Right lobe of liver (tissue), 6 donors: Measurements from ENCODE around the gene ZNF48. TPM values are rescaled to one million over a fixed set of nuclear protein-coding genes. Genes with fewer than 3 reads are reported as not detected.
A peak's percentile ranks its signal among the peaks of the same experiment; 100 is the strongest.

Experiments
- ATAC-seq, 4 donors: fragments of 200-7000 bp; cut with Tn5 transposase; one replicate each; pipeline ENCODE4 v1.9.1; 2020; ENCODE audit warnings: mild to moderate bottlenecking in 4 of 4, moderate library complexity in 4 of 4
- DNase-seq, 3 donors: peaks; one replicate each; pipeline ENCODE4 v3.0.0-alpha.2; 2020
- H3K27ac ChIP-seq, 3 donors: fragments of 200-600 bp; one replicate each; pipeline ENCODE4 v1.8.0; 2022
- H3K27me3 ChIP-seq, 2 donors: fragments of 200-600 bp; one replicate each; pipeline ENCODE4 v1.8.0; 2022
- H3K36me3 ChIP-seq, 4 donors: fragments of 200-600 bp; sonication (generic) in 1 of 4; one replicate each; pipeline versions ENCODE4 v1.5.1 to v1.8.0; 2017 to 2022; ENCODE audit warnings: control low read depth in 1 of 4
- H3K4me1 ChIP-seq, 4 donors: fragments of 200-600 bp; sonication (generic) in 1 of 4; one replicate each; pipeline versions ENCODE4 v1.5.1 to v1.8.0; 2017 to 2022; ENCODE audit warnings: control low read depth in 1 of 4
- H3K4me3 ChIP-seq, 3 donors: fragments of 200-600 bp; one replicate each; pipeline ENCODE4 v1.8.0; 2022
- H3K9me3 ChIP-seq, 4 donors: fragments of 200-600 bp; sonication (generic) in 1 of 4; one replicate each; pipeline versions ENCODE4 v1.5.1 to v1.8.0; 2017 to 2022; ENCODE audit warnings: control low read depth in 1 of 4
- POLR2A ChIP-seq: fragments of 450-650 bp; IDR thresholded peaks from one replicate; pipeline ENCODE4 v1.6.1; 2017; ENCODE audit warnings: antibody characterized with exemption, mild to moderate bottlenecking
- WGBS: methylation state at CpG from one replicate; pipeline ENCODE4 v1.1.6; 2018; ENCODE audit warnings: low coverage, low lambda C conversion rate; ENCODE audit not compliant: insufficient coverage; ENCODE audit errors: missing lambda C conversion rate; 5-methylcytosine and 5-hydroxymethylcytosine counted together
- intact Hi-C, 2 donors: fragments of 100-400 bp; cut with DNase I; formaldehyde crosslinking; loops; one replicate each; pipeline versions ENCODE4 v1.11.2 to v1.14.1; 2022
- small RNA-seq, 2 experiments: library from RNA; depleted of rRNA; stranded (forward); fragments of <200 nt; gene quantifications; one replicate each; pipeline ENCODE3, GENCODE V24; 2016
- total RNA-seq, 6 experiments: library from RNA; depleted of rRNA in 2 of 6; stranded (reverse); fragments of >200 nt in 2 of 6; fragmentation: NEBNext Ultra II Directional in 3 of 6; extraction: Animal tissue kit (Norgen Biotek cat#: 25700) in 3 of 6; gene quantifications; one replicate each; pipeline versions ENCODE4 v1.1.0 to v1.2.4, GENCODE V29; 2016 to 2023
- TF ChIP-seq, protein P1 (sequence below), 4 donors: fragments of 200-600 bp in 3 of 4; fragments of 450-650 bp in 1 of 4; IDR thresholded peaks; one replicate each; pipeline versions ENCODE4 v1.5.1 to v1.8.0; 2016 to 2022; ENCODE audit warnings: antibody characterized with exemption in 4 of 4, mild to moderate bottlenecking in 2 of 4
- donor health status: DM: no; HTN: yes; CAD: no.
- donor health status: DM: no; HTN: no; CAD: no.
- donor health status: DM: no; HTN: no; CAD: no.
- donor health status: DM: no; HTN: yes; CAD: no.
- donor health status: DM: no; HTN: yes; CAD: no.

ZNF48 gene
- total RNA-seq, 6 experiments from 2014 or later = 2.9 to 4.3 (median 3.9) TPM

DNA sequence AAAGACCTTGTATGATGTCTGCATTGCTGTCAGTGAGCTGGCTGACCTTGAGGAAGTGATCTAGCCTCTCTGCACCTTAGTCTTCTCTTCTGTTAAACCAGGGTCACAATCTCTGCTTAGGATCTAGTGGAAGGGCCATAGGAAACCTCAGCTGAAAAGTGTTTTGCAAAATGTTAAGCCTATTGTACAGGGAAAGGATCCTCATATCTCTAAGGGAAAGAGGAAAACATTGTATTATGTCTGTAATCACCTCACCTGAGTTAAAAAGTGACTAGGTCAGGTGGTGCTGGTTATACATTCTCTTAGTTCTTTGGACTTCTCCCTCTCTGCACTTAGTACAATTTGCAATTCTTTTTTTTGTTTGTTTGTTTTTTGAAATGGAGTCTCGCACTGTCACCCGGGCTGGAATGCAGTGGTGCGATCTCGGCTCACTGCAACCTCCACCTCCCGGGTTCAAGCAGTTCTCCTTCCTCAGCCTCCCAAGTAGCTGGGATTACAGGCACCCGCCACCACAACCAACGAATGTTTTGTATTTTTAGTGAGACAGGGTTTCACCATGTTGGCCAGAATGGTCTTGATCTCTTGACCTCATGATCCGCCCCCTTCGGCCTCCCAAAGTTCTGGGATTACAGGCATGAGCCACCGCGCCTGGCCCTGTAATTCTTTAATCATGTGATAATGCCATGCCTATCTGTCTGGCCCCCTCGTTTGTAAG lies 52.4 kb downstream of the ZNF48 start:
- peak; percentile 49 to 71 (median 56) for ATAC-seq
- Histone ChIP-seq H3K36me3 (peaks cover 0 to 4% (median 2%) of the 10 kb centered on the region in 4 donors), H3K27me3 (no peaks in the 10 kb centered on the region), H3K9me3 (no peaks in the 10 kb centered on the region), H3K4me1 (peaks cover 0 to 36% (median 9%) of the 10 kb centered on the region in 4 donors), H3K4me3 (peak overlapping the region in 2 of 3 donors; percentile 1 to 69), H3K27ac (peak overlapping the region; percentile 86 to 98 (median 94))
- TF ChIP-seq, protein P1, sequence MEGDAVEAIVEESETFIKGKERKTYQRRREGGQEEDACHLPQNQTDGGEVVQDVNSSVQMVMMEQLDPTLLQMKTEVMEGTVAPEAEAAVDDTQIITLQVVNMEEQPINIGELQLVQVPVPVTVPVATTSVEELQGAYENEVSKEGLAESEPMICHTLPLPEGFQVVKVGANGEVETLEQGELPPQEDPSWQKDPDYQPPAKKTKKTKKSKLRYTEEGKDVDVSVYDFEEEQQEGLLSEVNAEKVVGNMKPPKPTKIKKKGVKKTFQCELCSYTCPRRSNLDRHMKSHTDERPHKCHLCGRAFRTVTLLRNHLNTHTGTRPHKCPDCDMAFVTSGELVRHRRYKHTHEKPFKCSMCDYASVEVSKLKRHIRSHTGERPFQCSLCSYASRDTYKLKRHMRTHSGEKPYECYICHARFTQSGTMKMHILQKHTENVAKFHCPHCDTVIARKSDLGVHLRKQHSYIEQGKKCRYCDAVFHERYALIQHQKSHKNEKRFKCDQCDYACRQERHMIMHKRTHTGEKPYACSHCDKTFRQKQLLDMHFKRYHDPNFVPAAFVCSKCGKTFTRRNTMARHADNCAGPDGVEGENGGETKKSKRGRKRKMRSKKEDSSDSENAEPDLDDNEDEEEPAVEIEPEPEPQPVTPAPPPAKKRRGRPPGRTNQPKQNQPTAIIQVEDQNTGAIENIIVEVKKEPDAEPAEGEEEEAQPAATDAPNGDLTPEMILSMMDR (IDR thresholded peaks at IDR 0.05) = no peak
- peak; percentile 73 for TF ChIP-seq POLR2A
- intact Hi-C loops = no loop called here
- DNase-seq = peak in 1 of 3 donors; percentile 60
- 34% methylated on average over 11 of the region's 12 CpGs for WGBS

DNA sequence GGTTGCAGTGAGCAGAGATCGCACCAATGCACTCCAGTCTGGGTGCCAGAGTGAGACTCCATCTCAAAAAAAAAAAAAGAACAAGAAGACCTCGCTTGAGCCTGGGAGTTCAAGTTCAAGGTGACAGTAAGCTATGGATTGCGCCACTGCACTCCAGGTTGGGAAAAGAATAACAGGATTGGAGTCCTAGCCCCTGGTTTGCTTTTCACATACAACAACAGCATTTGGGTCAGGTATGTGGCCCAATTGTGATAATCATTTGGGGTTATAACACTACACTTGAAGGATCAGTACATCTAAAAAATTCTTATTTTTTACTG lies 53.9 kb downstream of the ZNF48 start:
- Histone ChIP-seq H3K9me3 (no peaks in the 10 kb centered on the region), H3K36me3 (peaks cover 0 to 3% (median 0%) of the 10 kb centered on the region in 4 donors), H3K27me3 (no peaks in the 10 kb centered on the region), H3K4me3 (no peak overlapping the region), H3K4me1 (peaks cover 0 to 32% (median 9%) of the 10 kb centered on the region in 4 donors), H3K27ac (peak overlapping the region in 2 of 3 donors; percentile 86 to 94)
- TF ChIP-seq, protein P1 (IDR thresholded peaks at IDR 0.05) = no peak
- TF ChIP-seq POLR2A = no peak
- ATAC-seq = no peak
- intact Hi-C loops = no loop called here
- WGBS = 51% methylated on average over 3 of the region's 3 CpGs
- DNase-seq = no peak

Small RNAs within 50 kb of the gene (small RNA-seq; reads per million reads assigned to genes)
- 0 to 1.9 reads per million in 2 experiments for gene RF00406

Other genes starting within 250 kb of the ZNF48 start
- 10 to 100 TPM in 1 of 6 experiments, 1 to 10 TPM in 5; 7.0 to 15.2 (median 7.9) TPM for gene CORO1A, start 211.8 kb upstream of the ZNF48 start, total RNA-seq
- 100 to 1,000 TPM in 1 of 6 experiments, 10 to 100 TPM in 5; 22.9 to 139 (median 25.6) TPM for gene BOLA2B, start 201.8 kb upstream of the ZNF48 start, total RNA-seq
- gene SLX1A, start 201.5 kb upstream of the ZNF48 start, total RNA-seq = 10 to 100 TPM; 15.5 to 83.2 (median 36.4) TPM
- 10 to 100 TPM in 5 of 6 experiments, 1 to 10 TPM in 1; 8.5 to 29.0 (median 11.9) TPM for gene SULT1A3, start 196.2 kb upstream of the ZNF48 start, total RNA-seq
- 10 to 100 TPM in 1 of 6 experiments, 1 to 10 TPM in 4, under 1 TPM in 1; 0.99 to 11.2 (median 6.7) TPM for gene NPIPB13, start 146.9 kb upstream of the ZNF48 start, total RNA-seq
- 10 to 100 TPM; 14.8 to 23.8 (median 18.2) TPM for gene CD2BP2, start 40.1 kb upstream of the ZNF48 start, total RNA-seq
- 10 to 100 TPM in 3 of 6 experiments, 1 to 10 TPM in 3; 7.9 to 12.3 (median 10.6) TPM for gene TBC1D10B, start 24.9 kb upstream of the ZNF48 start, total RNA-seq
- gene MYL11, start 20.6 kb upstream of the ZNF48 start, total RNA-seq = 1 to 10 TPM in 1 of 6 experiments, not detected in 5; 1.4 TPM
- 1 to 10 TPM in 3 of 6 experiments, under 1 TPM in 3; 0.12 to 1.7 (median 0.93) TPM for gene SEPTIN1, start 12.9 kb upstream of the ZNF48 start, total RNA-seq
- 10 to 100 TPM in 3 of 6 experiments, 1 to 10 TPM in 3; 3.9 to 11.3 (median 9.6) TPM for gene ZNF771, start 12.2 kb downstream of the ZNF48 start, total RNA-seq
- gene DCTPP1, start 34.6 kb downstream of the ZNF48 start, total RNA-seq = 10 to 100 TPM; 10.0 to 17.9 (median 13.9) TPM
- gene SEPHS2, start 50.5 kb downstream of the ZNF48 start, total RNA-seq = 100 to 1,000 TPM; 157 to 228 (median 205) TPM
- gene ITGAL, start 77.3 kb downstream of the ZNF48 start, total RNA-seq = 10 to 100 TPM in 4 of 6 experiments, 1 to 10 TPM in 2; 7.3 to 12.4 (median 10.2) TPM
- gene ZNF768, start 131.1 kb downstream of the ZNF48 start, total RNA-seq = 10 to 100 TPM; 14.7 to 21.2 (median 18.8) TPM
- 1 to 10 TPM; 5.3 to 9.7 (median 6.4) TPM for gene ZNF747, start 139.4 kb downstream of the ZNF48 start, total RNA-seq
- 1 to 10 TPM; 3.2 to 6.5 (median 4.8) TPM for gene ZNF764, start 163.0 kb downstream of the ZNF48 start, total RNA-seq
- gene ZNF688, start 176.3 kb downstream of the ZNF48 start, total RNA-seq = 10 to 100 TPM in 1 of 6 experiments, 1 to 10 TPM in 5; 4.0 to 11.5 (median 6.5) TPM
- 1 to 10 TPM; 2.4 to 6.5 (median 5.6) TPM for gene ZNF785, start 190.3 kb downstream of the ZNF48 start, total RNA-seq
- 1 to 10 TPM; 3.9 to 5.8 (median 4.4) TPM for gene ZNF689, start 215.0 kb downstream of the ZNF48 start, total RNA-seq